GM12878 (cell line): ENCODE measurements around the gene COPZ2. TPM values are rescaled to one million over a fixed set of nuclear protein-coding genes. Genes with fewer than 3 reads are reported as not detected.
"Not testable (repeated sequence)": the region's sequence is repeated elsewhere in the genome, so short reads cannot be mapped to it uniquely, and the experiment has no call there.

Experiments
- ATAC-seq: fragments of 200-7000 bp; cut with Tn5 transposase; 3 replicates; pipeline ENCODE4 v1.9.1; 2020; ENCODE audit warnings: mild to moderate bottlenecking, moderate library complexity
- BruUV-seq: library from RNA; stranded (reverse); fragments of 400-500 nt; replicated peaks from 2 replicates; lab custom pipeline; 2021; lab: Mats Ljungman, UMichigan
- CTCF ChIA-PET: fragments of 300-600 bp; sonication (Branson Sonifier 250); formaldehyde crosslinking; extraction: SDS; loops from one replicate; lab custom pipeline; 2021; ENCODE audit warnings: inconsistent platforms; lab: Yijun Ruan, JAX
- POLR2A ChIA-PET: fragments of 350-600 bp; formaldehyde crosslinking; extraction: SDS; loops from one replicate; lab custom pipeline; 2021; ENCODE audit warnings: inconsistent platforms; lab: Charles Lee
- RAD21 ChIA-PET: fragments of 300-600 bp; sonication (Branson Sonifier 250); formaldehyde crosslinking; loops from one replicate; lab custom pipeline; 2023; ENCODE audit warnings: antibody characterized with exemption; ENCODE audit not compliant: unreplicated experiment; lab: Charles Lee
- SMC1A ChIA-PET: fragments of 300-600 bp; sonication (Branson Sonifier 250); formaldehyde crosslinking; loops from one replicate; lab custom pipeline; 2023; ENCODE audit not compliant: unreplicated experiment, uncharacterized antibody; lab: Charles Lee
- DNase-seq: peaks from one replicate; pipeline ENCODE4 v3.0.0-alpha.2; 2011; ENCODE audit warnings: low read depth, low spot score
- FAIRE-seq: peaks from 3 replicates; lab custom pipeline; 2011; peaks lifted over from hg19 to GRCh38; lab: Jason Lieb, UNC
- H2AFZ ChIP-seq: 2 replicates; pipeline ENCODE4 v1.6.0; 2011; ENCODE audit warnings: low read depth, low read length, control low read depth; ENCODE audit not compliant: control insufficient read depth
- H3K27ac ChIP-seq: 2 replicates; pipeline ENCODE4 v1.5.1; 2011; ENCODE audit warnings: control low read depth; ENCODE audit not compliant: control insufficient read depth, insufficient read depth
- H3K27me3 ChIP-seq, 2 experiments: replicated peaks in 1 of 2; 2 replicates each; pipeline versions ENCODE4 v1.6.0 to v1.6.1; 2011; ENCODE audit warnings: low read length in 1 of 2; ENCODE audit not compliant: control insufficient read depth in 2 of 2, insufficient read depth in 2 of 2
- H3K36me3 ChIP-seq, 2 experiments: 2 replicates each; pipeline ENCODE4 v1.5.1; 2011; ENCODE audit warnings: low read length in 1 of 2; ENCODE audit not compliant: control insufficient read depth in 2 of 2, insufficient read depth in 2 of 2
- H3K4me1 ChIP-seq: 2 replicates; pipeline ENCODE4 v1.6.1; 2011; ENCODE audit warnings: mild to moderate bottlenecking, low read length, moderate library complexity, mixed read lengths; ENCODE audit not compliant: control insufficient read depth, insufficient read depth
- H3K4me2 ChIP-seq: 2 replicates; pipeline ENCODE4 v1.6.0; 2011; ENCODE audit warnings: control low read depth; ENCODE audit not compliant: control insufficient read depth, insufficient read depth
- H3K4me3 ChIP-seq: fragments of 200-600 bp; sonication (generic); 2 replicates; pipeline ENCODE4 v1.5.1; 2016
- H3K79me2 ChIP-seq: 2 replicates; pipeline ENCODE4 v1.6.0; 2011; ENCODE audit warnings: low read length; ENCODE audit not compliant: control insufficient read depth, insufficient read depth
- H3K9ac ChIP-seq: 2 replicates; pipeline ENCODE4 v1.8.0; 2011; ENCODE audit warnings: low read length, control low read depth, mixed read lengths; ENCODE audit not compliant: control insufficient read depth, insufficient read depth
- H3K9me3 ChIP-seq: replicated peaks from 3 replicates; pipeline ENCODE4 v1.5.1; 2011; ENCODE audit warnings: mild to moderate bottlenecking, low read length; ENCODE audit not compliant: control insufficient read depth, insufficient read depth
- H4K20me1 ChIP-seq: 2 replicates; pipeline ENCODE4 v1.6.0; 2011; ENCODE audit not compliant: control insufficient read depth, insufficient read depth
- POLR2A ChIP-seq: IDR thresholded peaks from 2 replicates; pipeline ENCODE4 v1.6.1; 2011; ENCODE audit warnings: low read depth, mild to moderate bottlenecking, low read length
- SMAD1 ChIP-seq: fragments of 450-650 bp; IDR thresholded peaks from 2 replicates; pipeline ENCODE4 v1.6.1; 2018; ENCODE audit warnings: mild to moderate bottlenecking, low read depth; ENCODE audit not compliant: partially characterized antibody
- ZNF384 ChIP-seq: IDR thresholded peaks from 2 replicates; pipeline ENCODE4 v1.6.1; 2012; ENCODE audit warnings: low read depth, mild to moderate bottlenecking, low read length, improper control_type of control experiment, borderline replicate concordance
- WGBS: methylation state at CpG from one replicate; pipeline ENCODE4 v1.1.6; 2016; ENCODE audit warnings: low lambda C conversion rate; ENCODE audit not compliant: insufficient replicate concordance, insufficient coverage; ENCODE audit errors: missing lambda C conversion rate; 5-methylcytosine and 5-hydroxymethylcytosine counted together
- in situ Hi-C: fragments of 300-500 bp; cut with MboI; formaldehyde crosslinking; loops from 9 replicates; pipeline ENCODE4 v1.14.3; 2018; ENCODE audit warnings: mixed read lengths
- intact Hi-C: fragments of 100-400 bp; cut with micrococcal nuclease; formaldehyde crosslinking; loops from one replicate; pipeline ENCODE4 v1.14.2; 2022; ENCODE audit not compliant: unreplicated experiment
- polyA plus RNA-seq, 11 experiments: library from polyadenylated mRNA; depleted of rRNA in 4 of 11; unstranded in 6 of 11; stranded (reverse) in 5 of 11; fragments of >200 nt; fragmentation: Nextera tagmentation in 4 of 11; fragmentation: Illumina TruSeq in 1 of 11; extraction: Ambion mirVana in 4 of 11; extraction: Trizol in 1 of 11; gene quantifications; 1 replicate in 1 of 11; 2 replicates in 10 of 11; pipeline versions ENCODE4 v1.2.1 to v1.2.3, GENCODE V29; 2011 to 2016; ENCODE audit warnings: inconsistent platforms in 2 of 11, missing spikeins in 2 of 11, low read depth in 1 of 11
- total RNA-seq, 4 experiments: library from RNA; depleted of rRNA in 3 of 4; stranded (reverse); fragments of >200 nt in 3 of 4; fragmentation: Illumina TruSeq in 1 of 4; extraction: Trizol in 1 of 4; gene quantifications; 2 replicates each; pipeline versions ENCODE4 v1.2.1 to v1.2.3, GENCODE V29; 2013 to 2021
- TF ChIP-seq, protein P1 (sequence below), 3 experiments: IDR thresholded peaks in 2 of 3; conservative IDR thresholded peaks in 1 of 3; 2 replicates each; pipeline ENCODE4 v1.5.1; 2011; ENCODE audit warnings: low read depth in 3 of 3, low read length in 3 of 3, mild to moderate bottlenecking in 3 of 3, control low read depth in 2 of 3, moderate library complexity in 2 of 3, inconsistent platforms in 1 of 3, mixed read lengths in 1 of 3; ENCODE audit not compliant: control insufficient read depth in 2 of 3, insufficient read depth in 1 of 3; ENCODE audit errors: extremely low read depth in 1 of 3

Gene COPZ2
- total and polyA plus RNA-seq, 10 of the 15 experiments (the other 5 are each of a cell fraction or from before 2014, with no cell fraction given) = 0.20 to 4.3 (median 2.6) TPM

DNA sequence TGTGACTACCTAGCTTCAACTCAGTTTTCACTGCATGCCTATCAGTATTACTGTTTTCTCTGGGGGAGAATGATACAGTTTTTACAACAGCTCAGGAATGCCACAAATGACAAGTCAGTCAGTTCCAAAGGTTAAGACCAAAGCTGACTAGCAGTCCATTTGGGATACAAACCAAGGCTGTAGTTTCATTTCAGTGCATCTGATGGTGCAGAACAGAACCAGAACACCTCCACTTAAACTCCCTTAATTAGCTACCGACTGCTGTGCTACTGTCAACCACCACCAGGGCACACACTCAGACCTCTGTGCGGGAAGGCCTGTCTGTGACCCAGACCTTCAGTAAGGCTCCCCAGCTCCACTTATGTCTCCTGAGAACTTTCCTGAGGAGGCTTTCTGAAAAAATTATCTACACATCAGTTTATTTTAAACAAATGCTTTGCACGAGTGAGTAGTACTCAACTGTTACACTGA is 30.9 kb upstream of the COPZ2 start:
- POLR2A ChIA-PET = interaction anchor here (0.6 to 1.6 kb wide), 6 partner anchors 12 to 38 kb away, joined by 3 to 8 read pairs (median 4); no protein-coding TSS in a partner anchor
- H3K4me1 ChIP-seq = no peaks in the 10 kb centered on the region
- H4K20me1 ChIP-seq = no peaks in the 10 kb centered on the region
- no peak for FAIRE-seq
- H3K36me3 ChIP-seq = peaks cover 3 to 24% of the 10 kb centered on the region in 2 experiments; a peak in 3 of 4 replicates
- in situ Hi-C loops = loop anchor here (5.0 kb wide), 1 partner anchor 41 kb away; no protein-coding TSS in a partner anchor
- H3K27me3 ChIP-seq = no peaks in the 10 kb centered on the region
- SMC1A ChIA-PET = interaction anchor here (0.9 to 2.3 kb wide), 10 partner anchors 13 to 51 kb away, joined by 3 to 9 read pairs (median 4); partner anchors contain the start of gene NFE2L1
- TF ChIP-seq, protein P1, sequence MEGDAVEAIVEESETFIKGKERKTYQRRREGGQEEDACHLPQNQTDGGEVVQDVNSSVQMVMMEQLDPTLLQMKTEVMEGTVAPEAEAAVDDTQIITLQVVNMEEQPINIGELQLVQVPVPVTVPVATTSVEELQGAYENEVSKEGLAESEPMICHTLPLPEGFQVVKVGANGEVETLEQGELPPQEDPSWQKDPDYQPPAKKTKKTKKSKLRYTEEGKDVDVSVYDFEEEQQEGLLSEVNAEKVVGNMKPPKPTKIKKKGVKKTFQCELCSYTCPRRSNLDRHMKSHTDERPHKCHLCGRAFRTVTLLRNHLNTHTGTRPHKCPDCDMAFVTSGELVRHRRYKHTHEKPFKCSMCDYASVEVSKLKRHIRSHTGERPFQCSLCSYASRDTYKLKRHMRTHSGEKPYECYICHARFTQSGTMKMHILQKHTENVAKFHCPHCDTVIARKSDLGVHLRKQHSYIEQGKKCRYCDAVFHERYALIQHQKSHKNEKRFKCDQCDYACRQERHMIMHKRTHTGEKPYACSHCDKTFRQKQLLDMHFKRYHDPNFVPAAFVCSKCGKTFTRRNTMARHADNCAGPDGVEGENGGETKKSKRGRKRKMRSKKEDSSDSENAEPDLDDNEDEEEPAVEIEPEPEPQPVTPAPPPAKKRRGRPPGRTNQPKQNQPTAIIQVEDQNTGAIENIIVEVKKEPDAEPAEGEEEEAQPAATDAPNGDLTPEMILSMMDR (IDR thresholded peaks at IDR 0.05 in 2 of 3, conservative IDR thresholded peaks at IDR 0.05 in 1 of 3; ENCODE audit: control insufficient read depth in 2 of 3, extremely low read depth in 1 of 3, insufficient read depth in 1 of 3, low read depth in 3 of 3, low read length in 3 of 3) = peak; percentile 15 to 43 (median 39); a peak in 3 of 6 replicates
- TF ChIP-seq SMAD1 = no peak
- 0 out of 2 replicates have a peak, but pooled peaks have one; percentile 18 for TF ChIP-seq POLR2A
- no peak for TF ChIP-seq ZNF384
- no peak overlapping the region for H3K27ac ChIP-seq
- no peak overlapping the region for H3K4me2 ChIP-seq
- RAD21 ChIA-PET = interaction anchor here (0.8 to 1.3 kb wide), 5 partner anchors 12 to 98 kb away, joined by 3 to 8 read pairs (median 3); partner anchors contain the start of gene CDK5RAP3
- no peaks in the 10 kb centered on the region for H3K9me3 ChIP-seq
- H3K4me3 ChIP-seq = no peak overlapping the region
- no peak overlapping the region for H3K9ac ChIP-seq
- H2AFZ ChIP-seq = no peak overlapping the region
- CTCF ChIA-PET = interaction anchor here (1.1 to 5.7 kb wide), 12 partner anchors 9 to 525 kb away, joined by 3 to 44 read pairs (median 5); partner anchors contain the start of genes HOXB5 and NFE2L1
- no peak for DNase-seq
- 85% methylated on average over 3 of the region's 3 CpGs for WGBS
- BruUV-seq = no TSS peak
- intact Hi-C loops = no loop called here
- peak; percentile 84 for ATAC-seq
- H3K79me2 ChIP-seq = no peaks in the 10 kb centered on the region

GRCh38 chr17:48067808-48068207 is 30.2 kb upstream of the COPZ2 start:
- in situ Hi-C loops = loop anchor here (5.0 kb wide), 1 partner anchor 41 kb away; no protein-coding TSS in a partner anchor
- ATAC-seq, H3K9ac ChIP-seq, FAIRE-seq, H3K79me2 ChIP-seq, H2AFZ ChIP-seq, BruUV-seq, H3K9me3 ChIP-seq, DNase-seq, H3K27ac ChIP-seq, H3K4me1 ChIP-seq, H3K27me3 ChIP-seq, H3K4me3 ChIP-seq, H3K4me2 ChIP-seq, intact Hi-C loops, H4K20me1 ChIP-seq: not testable (repeated sequence)
- H3K36me3 ChIP-seq = peaks cover 3 to 28% of the 10 kb centered on the region in 2 experiments; a peak in 3 of 4 replicates
- ChIA-PET POLR2A (interaction anchor here (0.6 to 1.6 kb wide), 5 partner anchors 10 to 37 kb away, joined by 3 to 7 read pairs (median 4); no protein-coding TSS in a partner anchor), RAD21 (interaction anchor here (0.8 to 1.3 kb wide), 3 partner anchors 13 to 97 kb away, joined by 3 to 8 read pairs (median 3); partner anchors contain the start of gene CDK5RAP3), SMC1A (interaction anchor here (0.7 to 2.3 kb wide), 10 partner anchors 12 to 115 kb away, joined by 3 to 9 read pairs (median 4); partner anchors contain the start of gene NFE2L1), CTCF (interaction anchor here (1.0 to 5.7 kb wide), 13 partner anchors 9 to 526 kb away, joined by 3 to 44 read pairs (median 5); partner anchors contain the start of genes HOXB5 and NFE2L1)
- 88% methylated on average over 2 of the region's 2 CpGs for WGBS
